Measurements from ENCODE around the gene LPAR2. TPM values are rescaled to one million over a fixed set of nuclear protein-coding genes. Genes with fewer than 3 reads are reported as not detected.
A peak's percentile ranks its signal among the peaks of the same experiment; 100 is the strongest.

Gene LPAR2
- total RNA-seq, 1 donor from 2014 or later: 34.1 TPM

GRCh38 chr19:19594381-19594780 lies 33.6 kb downstream of the LPAR2 start:
- DNase-seq (ENCODE audit: low read depth): no peak
- TF ChIP-seq CTCF (conservative IDR thresholded peaks at IDR 0.05; ENCODE audit: low read depth, low read length): no peak
- no peak overlapping the region for H3K4me3 ChIP-seq (ENCODE audit: low read depth, low read length)

GRCh38 chr19:19592690-19593089 lies 35.3 kb downstream of the LPAR2 start:
- DNase-seq (ENCODE audit: low read depth): no peak
- H3K4me3 ChIP-seq (ENCODE audit: low read depth, low read length): no peak overlapping the region
- no peak for TF ChIP-seq CTCF (conservative IDR thresholded peaks at IDR 0.05; ENCODE audit: low read depth, low read length)

- DNase-seq (ENCODE audit: low read depth): peak; percentile 76
- no peak overlapping the region for H3K4me3 ChIP-seq (ENCODE audit: low read depth, low read length)
- TF ChIP-seq CTCF (conservative IDR thresholded peaks at IDR 0.05; ENCODE audit: low read depth, low read length): no peak
These were observed 36.7 kb downstream of the LPAR2 start for GRCh38 chr19:19591133-19591825.

- DNase-seq (ENCODE audit: low read depth): no peak
These were observed 39.5 kb downstream of the LPAR2 start for GRCh38 chr19:19588546-19588945.

GRCh38 chr19:19587771-19588170 lies 40.2 kb downstream of the LPAR2 start:
- no peak for TF ChIP-seq CTCF (conservative IDR thresholded peaks at IDR 0.05; ENCODE audit: low read depth, low read length)
- no peak overlapping the region for H3K4me3 ChIP-seq (ENCODE audit: low read depth, low read length)
- DNase-seq (ENCODE audit: low read depth): no peak

More at GRCh38 chr19:19588546-19588945, 39.5 kb downstream of the LPAR2 start:
- no peak for TF ChIP-seq CTCF (conservative IDR thresholded peaks at IDR 0.05; ENCODE audit: low read depth, low read length)
- H3K4me3 ChIP-seq (ENCODE audit: low read depth, low read length): no peak overlapping the region

- no peak overlapping the region for H3K4me3 ChIP-seq (ENCODE audit: low read depth, low read length)
- DNase-seq (ENCODE audit: low read depth): no peak
- TF ChIP-seq CTCF (conservative IDR thresholded peaks at IDR 0.05; ENCODE audit: low read depth, low read length): no peak
These were observed 43.7 kb downstream of the LPAR2 start for GRCh38 chr19:19584356-19584755.

GRCh38 chr19:19582471-19582870 lies 45.5 kb downstream of the LPAR2 start:
- no peak overlapping the region for H3K4me3 ChIP-seq (ENCODE audit: low read depth, low read length)
- DNase-seq (ENCODE audit: low read depth): no peak
- no peak for TF ChIP-seq CTCF (conservative IDR thresholded peaks at IDR 0.05; ENCODE audit: low read depth, low read length)
